Measurements from ENCODE around the gene SFRP4. TPM values are rescaled to one million over a fixed set of nuclear protein-coding genes. Genes with fewer than 3 reads are reported as not detected.

Gene SFRP4
- total and polyA plus RNA-seq, 4 experiments from 2014 or later = not detected

GRCh38 chr7:37882086-37882485 is 34.5 kb downstream of the SFRP4 start:
- Mint-ChIP-seq H3K27ac (no peak overlapping the region), H3K9me3 (peaks cover 0 to 7% (median 0%) of the 10 kb centered on the region in 8 donors)

More at GRCh38 chr7:37882086-37882485, 34.5 kb downstream of the SFRP4 start:
- H3K27me3 Mint-ChIP-seq = peaks cover 2 to 4% of the 10 kb centered on the region in 2 donors
- intact Hi-C loops (cut with micrococcal nuclease) = no loop called here
- ChIA-PET POLR2A (ENCODE audit: partially characterized antibody) (no interaction called here), CTCF (ENCODE audit: partially characterized antibody) (no interaction called here)
- H3K4me3 Mint-ChIP-seq = no peak overlapping the region
- no peaks in the 10 kb centered on the region for H3K4me1 ChIP-seq (ENCODE audit: insufficient read depth, low read length)
- H3K27ac ChIP-seq (ENCODE audit: low read depth, low read length) = no peak overlapping the region
- H3K9me3 ChIP-seq (ENCODE audit: control insufficient read depth in 1 of 2, low read length in 2 of 2) = no peaks in the 10 kb centered on the region
- H3K4me1 Mint-ChIP-seq = no peaks in the 10 kb centered on the region
- no peaks in the 10 kb centered on the region for H3K36me3 ChIP-seq (ENCODE audit: insufficient read depth, low read length)
- H3K27me3 ChIP-seq (ENCODE audit: insufficient read depth, low read length) = no peaks in the 10 kb centered on the region
- no peaks in the 10 kb centered on the region for H3K36me3 Mint-ChIP-seq
- no peak overlapping the region for H3K4me3 ChIP-seq (ENCODE audit: low read length in 2 of 2)
- DNase-seq = no peak

Other genes starting within 250 kb of the SFRP4 start
- not detected for gene GPR141, start 233.1 kb downstream of the SFRP4 start, total RNA-seq
- gene GPR141, start 233.1 kb downstream of the SFRP4 start, polyA plus RNA-seq = not detected
- gene NME8, start 68.2 kb downstream of the SFRP4 start, total RNA-seq = not detected
- gene NME8, start 68.2 kb downstream of the SFRP4 start, polyA plus RNA-seq = not detected
- gene EPDR1, start 3.8 kb upstream of the SFRP4 start, total RNA-seq = under 1 TPM; 0.19 to 0.41 TPM
- gene EPDR1, start 3.8 kb upstream of the SFRP4 start, polyA plus RNA-seq = under 1 TPM; 0.32 to 0.37 TPM

Data from CD4-positive, alpha-beta memory T cell (primary cell).